ENCODE data around the gene METTL16.

Gene METTL16

DNA sequence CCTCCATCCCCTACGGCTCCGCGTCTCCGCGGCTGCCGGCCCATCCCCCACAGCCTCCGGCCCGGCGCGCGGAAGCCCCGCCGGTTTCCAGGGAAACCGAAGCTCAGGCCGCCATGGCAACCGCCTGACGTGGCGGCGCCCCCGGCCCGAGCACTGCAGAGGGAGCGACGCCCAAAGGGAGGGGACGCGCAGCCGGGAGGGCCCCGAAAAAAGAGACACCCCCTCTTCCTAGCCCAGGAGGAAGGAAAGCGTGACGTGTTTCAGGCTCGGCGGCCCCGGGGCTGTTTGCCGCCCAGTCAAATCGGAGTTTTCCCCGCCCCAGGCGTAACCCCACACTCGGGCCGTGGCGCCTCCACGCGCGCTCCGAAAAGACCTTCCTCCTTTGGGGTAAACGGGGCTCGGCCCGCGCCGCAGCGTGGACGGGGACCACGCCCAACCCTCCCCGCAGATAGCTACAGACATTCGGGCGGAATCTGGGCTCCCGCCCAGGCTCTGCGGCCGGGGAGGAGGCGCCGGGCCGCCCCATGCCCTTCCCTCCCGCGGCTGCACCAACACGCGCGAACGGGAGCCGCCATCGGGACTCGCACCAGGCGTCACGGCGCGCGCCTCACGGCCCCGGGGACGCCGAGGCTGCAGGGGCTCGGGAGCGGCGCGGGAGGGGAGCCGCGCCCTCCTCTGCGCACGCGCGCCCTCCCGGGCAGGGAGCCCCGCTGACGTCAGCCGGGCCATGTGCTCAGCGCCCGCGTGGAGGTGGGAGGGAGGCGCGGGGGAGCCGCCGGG lies 118.3 kb downstream of the METTL16 start:
- Histone ChIP-seq H3K4me1 (ENCODE audit: insufficient read depth, low read length, poor library complexity, severe bottlenecking) (peaks cover 43% of the 10 kb centered on the region), H3K79me2 (ENCODE audit: insufficient read depth, low read length) (peaks cover 60% of the 10 kb centered on the region), H2AFZ (ENCODE audit: low read length) (peak overlapping the region; percentile 85), H4K20me1 (ENCODE audit: insufficient read depth, low read length, poor library complexity, severe bottlenecking) (peaks cover 67% of the 10 kb centered on the region), H3K4me3 (ENCODE audit: low read length, poor library complexity, severe bottlenecking) (peak overlapping the region; percentile 88), H3K9ac (ENCODE audit: low read depth, low read length, poor library complexity, severe bottlenecking) (peak overlapping the region; percentile 63), H3F3A (ENCODE audit: low read depth) (no peaks in the 10 kb centered on the region), H3K9me3 (ENCODE audit: insufficient read depth, low read depth, low read length) (no peaks in the 10 kb centered on the region), H3K9me2 (replicated peaks; ENCODE audit: low read depth, low read length) (no peaks in the 10 kb centered on the region), H3K27me3 (ENCODE audit: insufficient read depth, low read length, poor library complexity, severe bottlenecking) (no peaks in the 10 kb centered on the region), H3K36me3 (ENCODE audit: insufficient read depth, low read length) (no peaks in the 10 kb centered on the region), H3K4me2 (ENCODE audit: low read depth, low read length, poor library complexity, severe bottlenecking) (peak overlapping the region; percentile 85)
- no peak for TF ChIP-seq EZH2phosphoT487 (IDR thresholded peaks at IDR 0.05; ENCODE audit: borderline replicate concordance)
- TF ChIP-seq, protein P1, sequence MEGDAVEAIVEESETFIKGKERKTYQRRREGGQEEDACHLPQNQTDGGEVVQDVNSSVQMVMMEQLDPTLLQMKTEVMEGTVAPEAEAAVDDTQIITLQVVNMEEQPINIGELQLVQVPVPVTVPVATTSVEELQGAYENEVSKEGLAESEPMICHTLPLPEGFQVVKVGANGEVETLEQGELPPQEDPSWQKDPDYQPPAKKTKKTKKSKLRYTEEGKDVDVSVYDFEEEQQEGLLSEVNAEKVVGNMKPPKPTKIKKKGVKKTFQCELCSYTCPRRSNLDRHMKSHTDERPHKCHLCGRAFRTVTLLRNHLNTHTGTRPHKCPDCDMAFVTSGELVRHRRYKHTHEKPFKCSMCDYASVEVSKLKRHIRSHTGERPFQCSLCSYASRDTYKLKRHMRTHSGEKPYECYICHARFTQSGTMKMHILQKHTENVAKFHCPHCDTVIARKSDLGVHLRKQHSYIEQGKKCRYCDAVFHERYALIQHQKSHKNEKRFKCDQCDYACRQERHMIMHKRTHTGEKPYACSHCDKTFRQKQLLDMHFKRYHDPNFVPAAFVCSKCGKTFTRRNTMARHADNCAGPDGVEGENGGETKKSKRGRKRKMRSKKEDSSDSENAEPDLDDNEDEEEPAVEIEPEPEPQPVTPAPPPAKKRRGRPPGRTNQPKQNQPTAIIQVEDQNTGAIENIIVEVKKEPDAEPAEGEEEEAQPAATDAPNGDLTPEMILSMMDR (conservative IDR thresholded peaks at IDR 0.05; ENCODE audit: low read length): no peak

DNA sequence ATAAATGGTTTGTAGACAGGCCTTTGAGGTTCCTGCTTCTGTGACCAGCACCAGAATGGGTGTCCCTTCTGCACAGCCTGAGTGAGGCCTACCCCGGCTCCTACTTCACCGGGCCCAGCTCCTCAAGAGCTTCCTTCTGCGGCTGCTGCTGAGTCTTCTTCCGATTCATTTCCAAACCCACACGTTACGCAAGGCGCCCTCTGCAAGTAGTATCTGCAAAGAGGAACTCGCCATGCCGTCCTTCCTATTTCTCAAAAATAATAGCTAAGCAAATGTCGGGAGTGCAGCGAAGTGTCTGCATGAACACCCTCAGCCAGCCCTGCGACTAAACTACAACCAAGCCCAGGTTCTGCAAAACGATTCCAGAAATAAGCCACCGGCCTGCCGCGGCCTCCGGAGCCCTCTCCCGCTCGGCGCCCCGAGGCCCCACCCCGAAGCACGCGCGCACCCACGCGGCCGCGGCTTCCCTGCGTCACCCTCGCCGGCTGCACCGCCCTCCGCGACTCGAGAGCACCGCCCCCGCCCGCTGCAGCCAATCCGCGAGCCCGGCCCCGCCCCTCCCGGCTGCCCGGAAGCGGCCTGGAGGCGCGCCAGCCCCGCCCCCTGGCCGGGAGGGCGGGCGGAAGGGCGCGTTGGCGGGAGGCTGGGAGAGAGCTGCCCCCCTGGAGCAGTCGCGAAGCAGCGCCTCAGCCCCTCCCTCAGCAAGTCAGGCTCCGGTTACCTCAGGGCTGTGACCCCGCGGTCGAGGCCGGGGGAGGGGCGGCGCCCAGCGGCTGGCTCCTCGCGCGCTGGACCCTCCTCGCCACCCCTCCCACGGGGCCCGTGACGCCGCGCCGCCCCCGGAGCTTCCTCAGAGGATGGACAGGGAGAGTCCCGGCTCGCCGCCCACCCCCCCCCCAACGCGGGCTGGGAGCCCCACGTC lies 119.2 kb downstream of the METTL16 start:
- Histone ChIP-seq H3K27me3 (ENCODE audit: insufficient read depth, low read length, poor library complexity, severe bottlenecking) (no peaks in the 10 kb centered on the region), H3K4me1 (ENCODE audit: insufficient read depth, low read length, poor library complexity, severe bottlenecking) (peaks cover 35% of the 10 kb centered on the region), H3K36me3 (ENCODE audit: insufficient read depth, low read length) (no peaks in the 10 kb centered on the region), H3F3A (ENCODE audit: low read depth) (no peaks in the 10 kb centered on the region), H3K9ac (ENCODE audit: low read depth, low read length, poor library complexity, severe bottlenecking) (peak overlapping the region; percentile 70), H3K9me3 (ENCODE audit: insufficient read depth, low read depth, low read length) (no peaks in the 10 kb centered on the region), H3K4me3 (ENCODE audit: low read length, poor library complexity, severe bottlenecking) (peak overlapping the region; percentile 88), H3K9me2 (replicated peaks; ENCODE audit: low read depth, low read length) (no peaks in the 10 kb centered on the region), H2AFZ (ENCODE audit: low read length) (peak overlapping the region; percentile 85), H3K4me2 (ENCODE audit: low read depth, low read length, poor library complexity, severe bottlenecking) (peak overlapping the region; percentile 85), H4K20me1 (ENCODE audit: insufficient read depth, low read length, poor library complexity, severe bottlenecking) (peaks cover 58% of the 10 kb centered on the region), H3K79me2 (ENCODE audit: insufficient read depth, low read length) (peaks cover 52% of the 10 kb centered on the region)
- TF ChIP-seq, protein P1 (conservative IDR thresholded peaks at IDR 0.05; ENCODE audit: low read length): no peak
- no peak for TF ChIP-seq EZH2phosphoT487 (IDR thresholded peaks at IDR 0.05; ENCODE audit: borderline replicate concordance)

DNA sequence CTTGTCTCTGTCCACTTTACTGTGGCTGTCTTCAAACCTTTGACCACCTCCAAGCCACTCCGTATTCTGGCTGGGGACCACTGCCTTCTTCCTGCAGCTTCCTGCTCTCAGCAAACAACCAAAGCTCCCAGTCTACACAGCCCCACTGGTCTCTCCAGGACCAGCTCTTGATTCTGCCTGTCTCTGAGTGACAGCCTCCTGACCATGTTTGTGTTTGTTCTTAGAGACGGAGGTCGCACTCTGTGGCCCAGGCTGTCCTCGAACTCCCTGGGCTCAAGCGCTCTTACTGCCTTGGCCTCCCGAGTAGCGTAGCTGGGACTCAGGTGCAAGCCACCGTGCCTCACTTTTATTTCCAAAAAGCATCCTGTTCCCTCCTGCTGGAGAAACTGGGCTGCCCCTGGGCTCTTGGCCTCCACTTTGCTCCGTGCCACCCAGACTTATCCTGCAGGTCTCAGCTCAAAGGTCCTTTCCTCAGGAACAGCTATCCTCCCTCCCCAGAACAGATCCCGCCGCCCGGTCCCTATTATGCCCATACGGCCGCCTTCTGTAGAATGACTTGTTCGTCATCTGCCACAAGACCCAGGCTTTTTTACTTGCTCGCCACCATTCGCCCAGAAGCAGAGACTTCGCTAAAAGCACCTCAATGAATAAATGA lies 120.0 kb downstream of the METTL16 start:
- Histone ChIP-seq H3F3A (ENCODE audit: low read depth) (no peaks in the 10 kb centered on the region), H3K4me3 (ENCODE audit: low read length, poor library complexity, severe bottlenecking) (peak overlapping the region; percentile 88), H3K4me2 (ENCODE audit: low read depth, low read length, poor library complexity, severe bottlenecking) (peak overlapping the region; percentile 85), H3K9me2 (replicated peaks; ENCODE audit: low read depth, low read length) (no peaks in the 10 kb centered on the region), H3K79me2 (ENCODE audit: insufficient read depth, low read length) (peaks cover 47% of the 10 kb centered on the region), H3K9me3 (ENCODE audit: insufficient read depth, low read depth, low read length) (no peaks in the 10 kb centered on the region), H3K27me3 (ENCODE audit: insufficient read depth, low read length, poor library complexity, severe bottlenecking) (no peaks in the 10 kb centered on the region), H3K9ac (ENCODE audit: low read depth, low read length, poor library complexity, severe bottlenecking) (peak overlapping the region; percentile 70), H3K36me3 (ENCODE audit: insufficient read depth, low read length) (peaks cover 7% of the 10 kb centered on the region; the same call in 1 of the 2 replicates), H2AFZ (ENCODE audit: low read length) (no peak overlapping the region), H4K20me1 (ENCODE audit: insufficient read depth, low read length, poor library complexity, severe bottlenecking) (peaks cover 54% of the 10 kb centered on the region), H3K4me1 (ENCODE audit: insufficient read depth, low read length, poor library complexity, severe bottlenecking) (peaks cover 30% of the 10 kb centered on the region)
- TF ChIP-seq, protein P1 (conservative IDR thresholded peaks at IDR 0.05; ENCODE audit: low read length): no peak
- no peak for TF ChIP-seq EZH2phosphoT487 (IDR thresholded peaks at IDR 0.05; ENCODE audit: borderline replicate concordance)
